PFSK-1 (cell line): ENCODE data around the gene ADAMTS9.

ENCODE experiments used
- FOXP2 ChIP-seq: optimal IDR thresholded peaks from 2 replicates; pipeline ENCODE3; 2011; ENCODE audit warnings: borderline replicate concordance, control low read depth, inconsistent platforms; ENCODE audit not compliant: insufficient read depth; ENCODE audit errors: extremely low read length, extremely low read depth
- POLR2AphosphoS5 ChIP-seq: IDR thresholded peaks from 2 replicates; pipeline ENCODE4 v1.6.1; 2012; ENCODE audit warnings: low read depth, mild to moderate bottlenecking, control low read depth, low read length, moderate library complexity
- REST ChIP-seq, 2 experiments: IDR thresholded peaks; 2 replicates each; pipeline versions ENCODE4 v1.6.1 to v1.8.0; 2011 to 2012; ENCODE audit warnings: low read depth in 2 of 2, low read length in 2 of 2, control low read depth in 1 of 2, inconsistent platforms in 1 of 2, mild to moderate bottlenecking in 1 of 2, moderate library complexity in 1 of 2; ENCODE audit not compliant: insufficient read depth in 1 of 2
- SIN3A ChIP-seq: IDR thresholded peaks from 2 replicates; pipeline ENCODE4 v1.6.1; 2012; ENCODE audit warnings: mild to moderate bottlenecking, low read length, moderate library complexity, borderline replicate concordance; ENCODE audit not compliant: insufficient read depth
- TAF1 ChIP-seq: IDR thresholded peaks from 2 replicates; pipeline ENCODE4 v1.6.1; 2012; ENCODE audit warnings: low read length, control low read depth, borderline replicate concordance; ENCODE audit not compliant: insufficient read depth

GRCh38 chr3:64490180-64490724, 197.5 kb downstream of the ADAMTS9 start:
- TF ChIP-seq REST (IDR thresholded peaks at IDR 0.05; ENCODE audit: insufficient read depth in 1 of 2, low read depth in 2 of 2, low read length in 2 of 2) (no peak), SIN3A (no peak), TAF1 (no peak), POLR2AphosphoS5 (no peak), FOXP2 (no peak)
